NCI-H146 treated with DMSO at 0.1 percent for 48 hours (cell line): ENCODE measurements around the gene EGR1.
A peak's percentile ranks its signal among the peaks of the same experiment; 100 is the strongest.

Source experiments
- DNase-seq: peaks from one replicate; lab custom pipeline; 2025; ENCODE audit not compliant: unreplicated experiment; lab: John Stamatoyannopoulos, UW

The EGR1 gene

GRCh38 chr5:138465261-138466124, at the start of gene EGR1:
TSS of gene EGR1 (plus strand) at chr5:138465479. CDS start at chr5:138465762, 283 bp downstream.
- peak; percentile 79 for DNase-seq

- DNase-seq = no peak
Observed at GRCh38 chr5:138418444-138418843, 46.8 kb upstream of the EGR1 start.

- DNase-seq = no peak
Observed at GRCh38 chr5:138425079-138425478, 40.2 kb upstream of the EGR1 start.

GRCh38 chr5:138435943-138436342, 29.3 kb upstream of the EGR1 start:
- no peak for DNase-seq

DNA sequence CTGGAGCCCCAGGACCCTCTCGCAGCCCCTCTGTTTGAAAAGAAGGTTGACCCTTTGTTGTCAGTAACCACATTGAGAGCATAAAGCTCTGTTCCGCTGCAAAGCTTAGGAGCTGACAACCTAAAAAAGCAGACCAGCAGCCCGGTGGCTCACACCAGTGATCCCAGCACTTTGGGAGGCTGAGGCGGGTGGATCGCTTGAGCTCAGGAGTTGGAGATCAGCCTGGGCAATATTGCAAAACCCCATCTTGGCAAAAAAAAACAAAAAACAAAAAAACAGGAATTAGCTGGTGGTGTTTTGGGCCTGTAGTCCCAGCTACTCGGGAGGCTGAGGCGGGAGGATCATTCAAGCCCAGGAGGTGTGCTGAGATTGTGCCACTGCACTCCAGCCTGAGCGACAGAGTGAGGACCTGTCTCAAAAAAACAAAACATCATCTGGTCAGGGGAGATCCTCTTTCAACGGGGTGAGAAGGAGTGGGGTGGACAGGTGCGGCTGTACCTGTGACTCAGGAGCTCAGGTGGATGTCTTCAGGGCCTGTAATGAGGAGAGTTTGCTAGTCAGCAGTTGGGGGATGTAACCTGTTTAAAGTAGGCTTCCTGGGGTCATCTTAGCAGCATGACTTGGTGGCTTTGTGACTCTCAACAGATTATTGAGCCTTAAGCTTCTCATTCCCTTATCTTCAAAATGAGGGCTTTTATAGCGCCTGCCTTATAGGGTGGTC, 27.1 kb upstream of the EGR1 start:
- no peak for DNase-seq

GRCh38 chr5:138438724-138439476, 26.4 kb upstream of the EGR1 start, which contains the start of gene REEP2:
TSS of gene REEP2 (plus strand) at chr5:138439057. CDS start at chr5:138439209, 152 bp downstream.
- DNase-seq = peak; percentile 21

GRCh38 chr5:138439477-138440158, 25.7 kb upstream of the EGR1 start:
- DNase-seq = no peak

- no peak for DNase-seq
Observed at GRCh38 chr5:138440159-138441073, 24.9 kb upstream of the EGR1 start.

DNA sequence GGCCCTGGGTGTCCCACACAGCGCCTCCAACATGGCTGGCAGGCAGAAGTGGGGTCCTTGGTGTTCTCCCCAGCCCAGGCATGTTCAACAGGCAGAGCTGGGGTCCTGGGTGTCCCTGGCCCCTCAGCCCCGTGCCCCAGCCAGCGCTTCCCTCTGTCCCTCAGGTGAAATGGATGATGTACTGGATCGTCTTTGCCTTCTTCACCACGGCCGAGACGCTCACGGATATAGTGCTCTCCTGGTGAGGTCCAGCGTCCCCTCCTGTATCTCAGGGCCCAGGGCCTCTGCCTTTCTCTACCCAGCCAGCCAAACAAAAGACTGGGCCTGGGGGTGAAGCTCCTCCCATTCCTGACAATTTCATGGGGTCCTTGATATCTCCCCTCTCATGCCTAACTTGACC, 24.1 kb upstream of the EGR1 start:
- no peak for DNase-seq

- DNase-seq = no peak
Observed at GRCh38 chr5:138444078-138444773, 21.1 kb upstream of the EGR1 start.

- no peak for DNase-seq
Observed at GRCh38 chr5:138444774-138445546, 20.3 kb upstream of the EGR1 start.

- DNase-seq = no peak
Observed at GRCh38 chr5:138445547-138446271, 19.6 kb upstream of the EGR1 start.

GRCh38 chr5:138448070-138448469, 17.2 kb upstream of the EGR1 start:
- no peak for DNase-seq

DNA sequence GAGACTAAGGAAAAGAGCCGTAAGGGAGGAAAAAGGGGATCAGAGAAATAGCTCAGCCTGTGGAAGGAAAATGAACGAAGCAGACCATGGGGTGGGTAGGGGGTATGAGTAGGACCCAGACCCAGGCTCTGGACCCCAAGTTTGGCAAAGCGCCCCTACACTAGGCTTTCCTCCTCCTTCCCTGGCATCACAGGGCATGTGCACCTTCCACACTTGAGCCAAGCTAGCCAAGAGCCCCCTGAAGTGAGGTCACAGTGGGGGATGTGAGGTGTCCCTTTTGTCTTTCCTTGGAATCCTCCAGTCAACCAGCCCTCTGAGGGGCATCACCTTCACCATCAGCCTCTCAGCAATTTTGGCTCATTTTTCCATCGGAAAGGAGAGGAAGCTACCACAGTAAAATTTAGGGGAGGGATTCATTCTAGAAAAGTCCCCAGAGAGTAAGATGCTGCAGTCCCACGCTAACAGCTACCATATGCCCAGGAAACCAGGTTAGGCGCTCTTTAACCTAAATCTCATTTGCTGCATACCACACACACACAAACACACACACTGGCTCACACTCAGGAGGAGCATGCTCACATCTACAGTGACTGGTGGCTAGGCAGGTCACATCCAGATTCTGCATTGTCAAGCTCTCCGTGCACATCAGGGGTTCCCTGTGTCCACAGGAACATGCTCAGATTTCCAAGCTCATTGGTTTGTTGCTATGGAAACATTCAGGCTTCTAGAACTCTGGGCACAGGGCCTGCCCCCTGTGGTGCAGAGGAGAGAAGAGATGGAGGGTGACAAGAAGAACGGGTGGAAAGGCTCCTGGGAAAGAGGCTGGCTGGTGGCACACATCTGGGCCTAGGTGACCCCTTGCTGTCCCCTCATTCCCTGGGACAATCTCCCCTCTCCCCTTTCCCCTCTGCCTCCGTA, 16.5 kb upstream of the EGR1 start:
- peak; percentile 82 for DNase-seq

DNA sequence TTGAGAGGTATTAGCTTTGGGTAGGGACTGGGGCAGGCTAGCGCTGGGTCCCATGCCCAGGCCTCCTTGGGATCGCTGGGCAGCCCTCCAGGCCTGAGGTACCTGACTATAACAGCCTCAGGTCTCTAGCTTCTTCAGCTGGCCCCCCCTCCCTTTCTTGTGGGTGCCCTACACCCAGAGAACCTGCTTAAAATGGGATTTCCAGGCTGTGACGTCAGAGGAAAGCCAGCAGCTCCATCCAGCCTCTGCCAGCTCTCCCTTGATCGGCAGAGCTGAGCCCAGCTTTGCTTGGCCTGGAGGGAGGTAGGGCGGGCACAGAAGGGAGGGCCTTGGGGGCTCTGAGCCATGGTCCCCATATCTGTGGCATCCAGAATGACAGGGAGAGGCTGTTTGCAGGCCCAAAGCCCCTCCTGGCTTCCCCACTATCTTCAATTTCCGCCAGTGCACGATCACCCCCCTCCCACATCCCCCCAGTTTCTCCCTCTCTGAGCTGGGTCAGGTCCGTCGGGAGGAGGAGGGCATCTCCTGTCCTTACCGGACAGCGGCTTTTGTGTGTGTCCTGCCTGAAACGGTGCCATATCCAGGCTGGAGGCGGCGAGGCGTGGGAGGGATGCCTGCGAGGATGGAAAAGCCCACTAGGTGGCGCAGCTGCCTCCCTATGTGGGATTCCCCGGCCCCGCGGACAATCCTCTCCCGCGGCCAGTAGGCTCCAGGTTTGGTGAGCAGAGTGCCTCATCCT, 15.6 kb upstream of the EGR1 start:
- peak; percentile 35 for DNase-seq

- no peak for DNase-seq
Observed at GRCh38 chr5:138450971-138451370, 14.3 kb upstream of the EGR1 start.
